Vagina (tissue), 2 donors: ENCODE results near the gene ENOX1.

Experiments
- POLR2A ChIP-seq, 2 donors: fragments of 450-650 bp; IDR thresholded peaks; one replicate each; pipeline ENCODE4 v1.6.1; 2017; ENCODE audit warnings: antibody characterized with exemption in 2 of 2, mild to moderate bottlenecking in 2 of 2, moderate library complexity in 2 of 2
- POLR2AphosphoS5 ChIP-seq, 2 donors: sonication (generic); formaldehyde crosslinking; IDR thresholded peaks; one replicate each; pipeline ENCODE4 v1.9.0; 2017; ENCODE audit warnings: antibody characterized with exemption in 2 of 2, mild to moderate bottlenecking in 2 of 2, low read depth in 1 of 2; ENCODE audit not compliant: insufficient read depth in 1 of 2
- TF ChIP-seq, protein P1 (sequence below), 3 experiments: fragments of 450-650 bp in 2 of 3; fragments of 200-600 bp in 1 of 3; sonication (generic) in 1 of 3; IDR thresholded peaks; one replicate each; pipeline ENCODE4 v1.5.1; 2017 to 2019; ENCODE audit warnings: antibody characterized with exemption in 3 of 3, mild to moderate bottlenecking in 2 of 3, moderate library complexity in 2 of 3

DNA sequence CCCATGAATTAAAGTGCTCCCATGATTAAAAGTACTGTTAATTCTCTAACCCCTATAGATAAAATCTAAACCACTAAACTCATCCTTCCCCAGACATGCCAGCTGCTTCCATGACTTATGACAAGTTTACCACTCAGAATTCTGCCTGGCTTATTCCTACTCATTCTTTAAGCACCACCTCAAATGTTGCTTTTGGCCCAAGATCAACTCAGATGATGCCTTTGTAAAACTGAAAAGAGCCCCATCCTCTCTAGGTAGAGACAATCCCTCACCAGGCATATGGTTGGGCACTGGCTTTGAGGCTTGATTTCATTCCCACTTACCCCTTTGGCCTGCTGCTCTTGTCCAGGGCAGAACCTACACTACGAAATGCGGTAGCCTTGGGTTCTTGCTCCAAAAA, 513.4 kb downstream of the ENOX1 start:
- TF ChIP-seq, protein P1, sequence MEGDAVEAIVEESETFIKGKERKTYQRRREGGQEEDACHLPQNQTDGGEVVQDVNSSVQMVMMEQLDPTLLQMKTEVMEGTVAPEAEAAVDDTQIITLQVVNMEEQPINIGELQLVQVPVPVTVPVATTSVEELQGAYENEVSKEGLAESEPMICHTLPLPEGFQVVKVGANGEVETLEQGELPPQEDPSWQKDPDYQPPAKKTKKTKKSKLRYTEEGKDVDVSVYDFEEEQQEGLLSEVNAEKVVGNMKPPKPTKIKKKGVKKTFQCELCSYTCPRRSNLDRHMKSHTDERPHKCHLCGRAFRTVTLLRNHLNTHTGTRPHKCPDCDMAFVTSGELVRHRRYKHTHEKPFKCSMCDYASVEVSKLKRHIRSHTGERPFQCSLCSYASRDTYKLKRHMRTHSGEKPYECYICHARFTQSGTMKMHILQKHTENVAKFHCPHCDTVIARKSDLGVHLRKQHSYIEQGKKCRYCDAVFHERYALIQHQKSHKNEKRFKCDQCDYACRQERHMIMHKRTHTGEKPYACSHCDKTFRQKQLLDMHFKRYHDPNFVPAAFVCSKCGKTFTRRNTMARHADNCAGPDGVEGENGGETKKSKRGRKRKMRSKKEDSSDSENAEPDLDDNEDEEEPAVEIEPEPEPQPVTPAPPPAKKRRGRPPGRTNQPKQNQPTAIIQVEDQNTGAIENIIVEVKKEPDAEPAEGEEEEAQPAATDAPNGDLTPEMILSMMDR (IDR thresholded peaks at IDR 0.05), result no peak
- TF ChIP-seq POLR2AphosphoS5 (IDR thresholded peaks at IDR 0.05; ENCODE audit: insufficient read depth in 1 of 2, low read depth in 1 of 2) (no peak), POLR2A (IDR thresholded peaks at IDR 0.05) (no peak)
